SW480 (cell line): ENCODE results near the gene CERS2.

ENCODE experiments used
- DNase-seq: peaks from one replicate; pipeline ENCODE4 v3.0.0-alpha.2; 2016; ENCODE audit warnings: low spot score

The CERS2 gene, protein sequence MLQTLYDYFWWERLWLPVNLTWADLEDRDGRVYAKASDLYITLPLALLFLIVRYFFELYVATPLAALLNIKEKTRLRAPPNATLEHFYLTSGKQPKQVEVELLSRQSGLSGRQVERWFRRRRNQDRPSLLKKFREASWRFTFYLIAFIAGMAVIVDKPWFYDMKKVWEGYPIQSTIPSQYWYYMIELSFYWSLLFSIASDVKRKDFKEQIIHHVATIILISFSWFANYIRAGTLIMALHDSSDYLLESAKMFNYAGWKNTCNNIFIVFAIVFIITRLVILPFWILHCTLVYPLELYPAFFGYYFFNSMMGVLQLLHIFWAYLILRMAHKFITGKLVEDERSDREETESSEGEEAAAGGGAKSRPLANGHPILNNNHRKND

DNA sequence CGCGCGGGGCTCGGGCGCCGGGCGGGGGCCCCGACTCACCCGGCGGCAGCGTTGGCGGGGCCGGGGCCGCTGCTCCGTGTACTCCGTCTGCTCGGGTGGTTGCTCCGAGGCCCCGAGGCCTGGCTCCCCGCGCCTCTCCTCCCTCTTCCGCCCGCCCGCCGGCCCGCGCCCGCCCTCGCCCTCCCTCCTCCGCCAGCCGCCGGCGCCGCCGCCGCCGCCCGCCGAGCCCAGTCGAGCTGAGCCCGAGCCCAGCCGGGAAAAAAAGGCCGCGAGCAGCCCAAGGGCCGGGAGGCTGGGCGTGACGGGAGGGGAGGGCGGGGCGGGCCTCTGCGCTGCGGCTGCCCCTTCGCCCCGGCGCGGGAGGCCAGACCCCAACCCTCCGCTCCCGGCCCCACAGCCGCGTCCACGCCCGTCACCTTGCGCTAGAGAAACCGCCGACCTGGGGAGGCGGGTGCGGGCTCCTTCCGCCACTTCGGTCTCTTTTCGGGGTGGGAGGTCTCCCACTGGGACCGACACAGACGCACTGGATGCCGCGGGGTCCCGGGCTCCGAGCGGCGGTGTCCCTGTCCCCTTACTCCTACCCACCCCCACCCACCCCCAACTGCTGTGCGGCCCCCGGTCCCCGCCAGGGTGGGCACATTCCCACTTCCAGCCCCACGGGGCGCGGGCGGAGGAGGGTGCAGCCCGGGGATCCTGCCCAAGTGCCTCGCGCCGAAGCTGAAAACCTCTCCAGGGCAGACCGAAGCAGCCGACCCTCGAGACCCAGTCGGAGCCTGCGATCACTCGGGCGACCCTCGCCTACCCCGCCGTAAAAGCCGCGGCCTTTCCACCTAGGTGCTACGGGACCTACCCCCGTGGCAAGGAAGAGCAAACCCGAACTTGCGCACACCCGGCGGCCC is at the start of gene CERS2:
Gene CERS2, minus strand, starts transcription at position 256 of the 899 bp plus-strand sequence. CDS start 5,745 bp downstream, outside the sequence.
- DNase-seq, result peak; percentile 63

DNA sequence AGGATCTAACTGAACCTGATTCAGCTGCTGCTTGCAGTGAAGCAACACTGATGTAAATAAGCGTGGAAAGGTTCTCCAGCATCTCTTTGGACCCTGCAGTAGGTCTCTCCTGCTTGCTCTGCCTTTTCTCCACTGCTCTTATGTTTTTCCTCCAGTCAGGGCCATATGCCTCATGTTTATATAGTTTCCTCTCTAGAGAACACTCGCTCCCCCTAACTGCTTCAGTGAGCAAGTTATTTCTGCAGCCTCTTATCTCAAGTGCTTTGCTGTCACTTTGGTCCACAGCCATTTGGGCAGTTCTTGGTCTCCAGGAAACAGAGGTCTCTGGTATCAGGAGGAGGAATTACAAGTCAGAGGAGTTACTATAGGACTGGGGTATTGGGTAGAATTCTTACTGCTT is 38.9 kb upstream of the CERS2 start:
- no peak for DNase-seq

DNA sequence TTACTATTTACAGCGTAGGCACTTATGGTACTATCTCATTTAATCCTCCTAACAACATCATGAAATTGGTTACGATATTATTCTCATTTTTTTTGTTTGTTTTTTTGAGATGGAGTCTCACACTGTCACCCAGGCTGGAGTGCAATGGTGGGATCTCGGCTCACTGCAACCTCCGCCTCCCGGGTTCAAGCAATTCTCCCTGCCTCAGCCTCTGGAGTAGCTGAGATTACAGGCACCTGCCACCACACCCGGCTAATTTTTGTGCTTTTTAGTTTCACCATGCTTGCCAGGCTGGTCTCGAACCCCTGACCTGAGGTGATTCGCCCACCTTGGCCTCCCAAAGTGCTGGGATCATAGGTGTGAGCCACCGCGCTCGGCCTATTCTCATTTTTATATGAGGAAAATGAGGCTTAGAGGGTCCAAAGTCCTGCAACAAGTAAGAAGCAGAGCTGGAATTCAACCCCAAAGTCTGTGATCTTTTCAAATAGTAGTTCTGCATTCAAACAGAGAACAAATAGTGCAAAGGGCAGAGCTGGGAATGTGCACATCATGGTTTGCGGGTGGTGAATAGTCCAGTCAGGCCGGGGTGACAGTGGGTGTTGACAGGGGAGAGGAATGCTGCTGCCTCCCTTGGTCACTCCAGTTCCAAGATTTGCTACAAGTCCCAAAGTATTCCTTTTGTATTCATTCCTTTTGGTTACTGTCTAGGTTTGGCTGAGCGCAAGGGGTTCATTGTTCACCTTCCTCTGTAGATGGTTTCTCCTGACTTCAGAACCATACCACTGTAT is 38.2 kb upstream of the CERS2 start:
- DNase-seq, result peak; percentile 29

DNA sequence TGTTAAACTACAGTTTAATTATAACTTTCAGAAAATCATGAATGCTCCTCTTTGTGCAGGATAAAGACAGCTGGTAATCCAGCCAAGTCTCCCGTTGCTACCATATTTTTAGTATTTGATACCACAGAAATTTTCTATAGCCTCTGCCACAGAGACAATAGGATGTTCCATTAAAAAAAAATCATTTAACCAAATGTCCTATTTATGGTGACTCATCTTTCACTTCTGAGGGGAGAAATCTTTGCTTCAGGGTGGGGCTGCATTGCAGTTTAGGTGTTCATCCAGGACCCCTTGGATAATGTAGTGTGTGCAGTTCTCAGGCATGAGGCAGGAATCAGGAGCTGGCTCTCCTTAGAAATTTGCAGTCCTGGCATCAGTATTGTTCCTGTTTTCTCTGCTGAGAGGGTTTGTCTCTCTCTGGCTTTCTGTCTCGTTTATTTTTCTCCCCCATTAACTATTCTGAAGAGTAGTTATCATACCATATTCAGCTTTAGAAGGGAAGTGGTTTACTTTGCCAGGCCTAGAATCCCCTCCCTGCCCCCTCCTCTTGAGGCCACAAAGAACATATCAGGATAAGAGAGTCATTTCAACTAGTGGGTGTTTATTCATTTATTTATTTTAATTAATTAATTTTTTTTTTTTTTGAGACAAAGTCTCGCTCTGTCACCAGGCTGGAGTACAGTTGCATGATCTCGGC is 36.7 kb upstream of the CERS2 start:
- DNase-seq, result peak; percentile 20

DNA sequence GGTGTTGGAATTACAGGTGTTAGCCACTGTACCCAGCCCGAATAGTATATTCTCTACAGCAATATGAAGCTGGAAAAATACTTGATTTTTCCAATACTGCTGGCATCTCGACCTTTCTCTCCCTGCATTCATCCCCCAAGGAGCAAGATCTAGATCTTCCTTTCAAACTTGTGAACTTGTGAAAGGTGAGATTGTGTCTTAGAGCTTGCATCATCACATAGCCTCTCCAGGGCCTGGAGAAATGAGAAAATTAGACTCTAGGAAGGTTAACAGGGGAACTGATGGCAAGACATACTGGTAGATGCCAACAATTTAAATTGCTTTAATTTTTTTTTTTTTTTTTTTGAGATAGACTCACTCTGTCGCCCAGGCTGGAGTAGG is 35.7 kb upstream of the CERS2 start:
- DNase-seq, result no peak

DNA sequence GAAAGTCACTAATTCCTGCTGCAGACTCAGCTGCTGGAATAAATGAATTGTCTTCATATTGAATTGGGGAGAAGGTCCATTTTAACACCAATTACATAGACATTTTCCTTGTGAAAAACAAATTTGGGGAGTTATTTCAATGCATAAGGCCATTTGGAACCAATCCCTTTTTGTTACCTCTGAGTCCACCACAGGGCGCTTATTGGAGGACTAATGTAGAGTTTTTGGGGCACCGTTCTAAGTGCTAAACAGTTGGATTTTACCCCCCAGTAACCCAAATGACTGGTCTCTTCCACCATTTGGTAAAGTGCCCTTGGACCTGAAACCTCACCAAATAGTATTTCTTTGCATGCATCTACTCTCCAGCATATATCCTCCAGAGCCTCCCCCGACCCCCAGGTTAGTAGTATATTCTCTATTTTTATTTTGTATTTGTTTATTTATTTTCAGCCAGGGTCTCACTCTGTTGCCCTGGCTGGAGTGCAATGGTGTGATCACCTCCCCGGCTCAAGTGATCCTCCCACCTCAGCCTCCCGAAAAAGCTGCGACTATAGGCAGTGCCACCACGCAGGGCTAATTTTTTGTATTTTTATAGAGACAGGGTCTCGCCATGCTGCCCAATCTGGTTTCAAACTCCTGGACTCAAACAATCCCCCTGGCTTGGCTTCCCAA is 35.2 kb upstream of the CERS2 start:
- DNase-seq, result no peak

DNA sequence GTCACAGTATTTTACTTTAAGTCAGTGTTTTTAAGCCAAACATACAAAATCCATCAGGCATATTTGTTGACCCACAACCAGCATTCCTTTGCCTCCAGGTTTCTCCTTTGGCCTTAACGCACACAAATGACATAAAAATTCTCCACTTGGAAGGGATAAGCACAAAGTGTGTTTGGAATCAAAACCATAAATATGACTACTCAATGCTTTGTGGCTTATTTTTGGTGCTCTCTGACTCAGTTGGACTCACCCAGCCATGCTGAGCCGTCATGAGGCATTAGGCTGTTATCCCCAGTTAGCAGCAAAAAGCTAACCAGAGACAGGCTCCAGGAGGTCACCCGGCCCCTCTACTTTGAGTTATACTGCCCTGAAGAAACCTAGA is 34.6 kb upstream of the CERS2 start:
- DNase-seq, result no peak

DNA sequence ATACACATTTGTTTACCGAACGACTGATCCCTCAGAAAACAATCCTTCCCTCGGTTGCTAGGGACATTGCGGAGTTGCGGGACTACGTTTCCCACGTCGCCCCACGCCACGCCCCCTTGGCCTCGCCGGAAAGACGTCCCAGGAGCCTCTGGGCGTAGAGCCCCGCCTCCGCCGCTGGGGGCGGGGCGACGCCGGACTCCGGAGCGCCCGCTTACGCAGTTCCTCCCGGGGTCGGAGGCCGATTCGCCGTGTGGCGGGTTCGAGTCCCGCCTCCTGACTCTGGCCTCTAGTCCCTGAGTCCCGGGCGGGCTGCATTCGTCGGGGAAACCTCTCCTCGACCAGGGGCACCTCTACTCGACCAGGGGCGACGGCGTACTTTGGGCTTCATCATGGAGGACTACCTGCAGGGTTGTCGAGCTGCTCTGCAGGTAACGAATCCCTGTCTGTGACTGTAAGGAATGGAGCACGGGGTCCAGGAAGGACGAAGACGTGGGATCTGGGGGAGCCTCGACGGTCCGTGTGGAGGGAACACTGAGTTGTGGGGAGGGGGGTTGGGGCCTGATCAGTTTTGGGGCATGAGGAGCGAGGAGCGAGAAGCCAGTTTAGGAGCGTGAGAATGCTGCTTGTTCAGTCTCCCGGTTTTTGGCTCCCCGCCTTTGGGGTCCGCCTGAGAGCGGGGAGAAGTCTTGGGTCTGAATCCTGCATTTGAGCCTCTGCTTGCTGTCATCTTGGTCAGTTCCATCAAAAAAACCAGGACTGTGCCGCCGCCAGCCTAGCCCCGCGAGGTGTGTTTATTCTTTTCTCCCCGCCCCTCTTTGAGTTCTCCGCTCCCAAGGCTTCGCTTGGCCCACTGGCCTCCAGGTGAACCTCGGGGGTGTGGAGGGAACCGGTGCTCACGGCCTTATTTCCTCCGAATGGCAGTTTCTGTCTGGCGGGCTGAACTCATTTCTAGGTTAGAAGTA is 33.9 kb upstream of the CERS2 start, which contains the start of gene PRUNE1:
Gene PRUNE1, plus strand, starts transcription at position 206 of the 962 bp plus-strand sequence. Its CDS starts 184 bp downstream, at position 390.
- peak; percentile 96 for DNase-seq

DNA sequence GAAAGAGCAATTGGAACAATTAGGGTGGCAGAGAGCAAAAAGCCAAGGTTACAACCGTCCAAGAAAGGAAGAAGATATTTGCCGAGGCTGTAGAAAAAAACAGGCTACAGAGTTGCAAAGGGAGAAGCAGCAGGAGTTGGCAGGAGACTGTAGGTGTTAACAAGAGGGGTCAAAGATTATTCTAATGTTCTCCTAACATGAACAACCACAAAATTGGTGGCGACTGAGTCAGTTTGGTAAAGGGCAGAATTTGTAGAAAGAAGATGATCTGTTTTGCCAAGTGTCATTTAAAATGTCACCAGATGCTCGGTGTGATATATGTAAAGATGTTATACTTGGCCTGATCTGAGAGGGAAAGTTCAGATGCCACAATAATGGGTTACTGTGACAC is 33.2 kb upstream of the CERS2 start:
- no peak for DNase-seq

DNA sequence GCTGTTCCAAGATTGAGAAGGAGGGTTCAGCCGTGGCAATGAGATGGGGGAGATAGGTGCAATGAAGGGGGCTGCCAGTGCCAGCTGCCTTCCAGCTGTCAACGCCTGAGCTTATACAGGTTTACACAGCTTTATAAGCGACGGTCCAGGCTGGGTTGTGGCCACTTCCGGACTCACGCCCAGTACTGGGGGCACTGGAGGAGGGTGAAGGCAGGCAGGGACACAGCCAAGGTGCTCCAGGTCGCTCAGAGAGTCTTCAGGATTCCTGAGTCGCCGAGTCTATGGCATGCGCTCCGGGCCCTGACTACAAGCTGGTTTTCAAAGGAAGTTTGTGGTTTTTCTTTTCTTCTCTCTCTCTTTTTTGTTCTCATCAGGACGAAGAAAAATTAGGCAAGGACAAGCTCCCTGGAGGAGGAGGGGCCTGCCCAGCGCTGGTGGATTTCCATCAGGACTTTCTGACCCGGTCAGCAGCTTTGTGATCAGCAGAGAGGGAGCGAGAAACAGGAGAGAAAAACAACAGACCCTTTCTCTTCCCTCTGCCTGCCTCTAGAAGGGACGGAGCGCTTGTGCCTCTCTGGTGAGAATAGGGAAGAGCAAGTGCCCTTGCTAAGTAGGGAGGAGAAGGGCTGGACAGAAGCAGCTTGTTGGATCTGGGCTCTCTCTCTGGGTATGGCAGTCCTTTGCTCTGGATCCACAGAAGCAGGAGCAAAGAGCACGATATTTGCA is 31.9 kb upstream of the CERS2 start, which contains the start of gene MINDY1:
Gene MINDY1, minus strand, starts transcription at position 576 of the 726 bp plus-strand sequence. CDS start 4,285 bp downstream, outside the sequence.
- peak; percentile 92 for DNase-seq

DNA sequence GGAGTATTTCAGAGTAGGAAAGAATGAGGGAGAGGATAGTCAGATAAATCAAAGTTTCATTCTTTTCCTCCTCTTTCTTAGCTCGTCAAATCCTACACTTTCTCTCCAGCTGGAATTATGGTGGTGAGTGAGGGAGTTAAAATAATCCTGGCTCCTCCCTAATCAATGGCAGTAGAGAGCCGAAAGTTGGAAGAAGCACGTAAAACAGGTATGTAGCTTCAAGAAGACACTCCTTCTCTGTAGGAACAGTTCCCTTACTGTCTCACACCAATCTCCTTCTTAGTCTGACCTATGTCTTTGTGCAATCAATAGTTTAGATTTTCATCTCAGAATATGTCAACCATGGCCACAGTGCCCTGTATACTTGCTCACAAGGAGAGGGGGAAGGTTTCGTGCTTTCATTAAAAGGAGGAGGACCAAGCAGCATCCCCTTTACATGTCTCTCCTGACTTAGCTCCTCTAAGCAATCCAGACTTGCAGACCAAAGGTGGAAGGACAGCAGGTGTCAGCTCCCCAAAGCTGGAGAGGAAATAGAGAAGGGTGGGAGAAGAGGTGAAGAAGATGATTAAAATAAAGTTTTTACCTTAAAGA is 31.2 kb upstream of the CERS2 start:
- DNase-seq, result peak; percentile 25

DNA sequence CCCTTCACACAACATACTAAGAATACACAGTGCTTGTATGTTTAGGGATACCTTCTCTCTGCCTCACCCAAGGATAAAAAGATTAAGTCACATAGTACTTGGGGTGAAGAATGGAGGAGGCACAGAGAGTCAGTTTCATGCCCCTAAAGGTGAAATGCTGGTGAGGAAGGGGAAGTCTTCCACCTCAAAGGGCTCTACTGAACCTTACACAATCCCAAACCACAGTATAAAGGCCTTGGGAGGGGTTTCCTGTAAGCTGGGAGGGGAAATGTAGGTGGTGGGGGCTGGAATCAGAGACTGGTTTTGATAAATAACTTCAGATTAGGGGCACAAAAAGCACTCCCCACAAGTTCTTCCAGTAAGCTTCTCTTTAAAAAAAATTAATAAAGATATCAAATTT is 28.5 kb upstream of the CERS2 start:
- no peak for DNase-seq

DNA sequence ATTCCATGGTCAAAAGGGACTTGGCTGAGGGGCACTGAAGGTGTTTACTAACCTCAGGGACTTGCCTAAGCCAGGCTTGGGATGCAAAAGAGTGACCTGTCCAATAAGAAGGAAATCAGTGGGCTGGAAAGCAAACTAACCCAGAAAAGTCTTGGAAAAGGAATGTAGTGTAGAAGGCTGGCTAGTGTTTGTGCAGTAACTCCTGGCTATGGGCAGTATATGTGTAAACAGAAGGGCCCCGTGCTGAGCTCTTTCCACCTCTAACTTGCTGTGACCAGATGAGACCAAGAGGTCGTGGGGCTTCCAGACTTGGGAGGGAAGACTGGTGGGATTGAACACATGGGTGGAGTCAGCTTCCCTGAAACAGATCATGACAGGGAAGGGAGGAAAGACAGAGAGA is 28.0 kb upstream of the CERS2 start:
- DNase-seq, result no peak

DNA sequence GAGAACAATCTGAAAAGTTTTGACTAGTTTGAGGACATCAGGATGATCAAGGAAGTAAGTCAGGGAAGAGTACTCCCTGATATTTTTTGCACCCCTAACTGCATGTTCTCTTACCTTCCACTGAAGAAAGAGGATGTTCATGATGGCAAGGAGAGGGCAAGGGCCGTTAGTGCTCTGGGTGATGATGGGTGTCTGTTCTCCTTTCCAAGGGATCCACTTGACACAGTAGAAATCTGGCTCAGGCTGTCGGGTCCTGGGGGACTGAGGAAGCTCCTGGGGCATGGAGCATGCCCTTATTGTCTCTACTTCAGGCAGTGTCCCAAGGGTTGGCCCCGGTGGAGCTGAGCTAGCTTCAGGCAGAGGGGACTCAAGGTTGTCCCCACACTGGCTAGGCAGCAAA is 27.4 kb upstream of the CERS2 start:
- DNase-seq, result no peak

DNA sequence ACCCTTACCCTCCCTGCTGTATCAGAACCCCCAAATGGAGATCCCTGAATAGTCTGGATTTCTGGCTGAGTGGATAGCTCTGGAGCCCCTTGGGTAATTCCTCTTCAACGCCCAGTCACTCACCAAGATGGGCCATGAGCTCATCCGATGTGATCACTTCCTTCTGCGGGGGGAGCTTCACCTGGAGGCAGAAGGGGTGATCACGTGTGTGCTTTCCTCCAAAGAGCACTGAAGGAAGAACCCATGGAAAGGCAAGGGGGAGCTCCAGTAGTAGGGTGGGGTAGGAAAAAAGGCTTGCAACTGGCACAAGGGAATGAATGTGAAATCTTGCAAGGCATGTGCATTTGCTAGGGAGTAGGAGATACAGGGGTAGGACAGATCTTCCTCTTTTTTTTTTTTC is 27.0 kb upstream of the CERS2 start:
- DNase-seq, result no peak

DNA sequence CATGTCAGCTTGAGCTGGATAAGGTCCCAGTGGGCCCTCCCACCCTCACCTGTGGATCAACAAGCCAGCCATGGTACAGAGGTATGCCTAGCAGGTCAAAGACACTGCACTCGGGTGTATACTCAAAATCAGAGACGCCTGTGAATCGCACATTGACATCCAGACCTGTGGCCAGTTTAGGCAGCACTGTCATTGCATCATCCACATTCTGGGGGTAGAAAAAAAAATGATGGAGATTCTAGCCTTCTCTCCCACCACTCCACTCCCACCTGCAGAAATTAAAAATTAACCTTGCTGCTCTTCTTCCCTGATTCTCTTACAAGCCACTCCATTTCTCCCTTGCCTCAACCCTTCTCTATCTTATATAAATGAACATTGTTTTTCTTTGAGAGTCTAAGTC is 25.8 kb upstream of the CERS2 start:
- DNase-seq, result no peak

DNA sequence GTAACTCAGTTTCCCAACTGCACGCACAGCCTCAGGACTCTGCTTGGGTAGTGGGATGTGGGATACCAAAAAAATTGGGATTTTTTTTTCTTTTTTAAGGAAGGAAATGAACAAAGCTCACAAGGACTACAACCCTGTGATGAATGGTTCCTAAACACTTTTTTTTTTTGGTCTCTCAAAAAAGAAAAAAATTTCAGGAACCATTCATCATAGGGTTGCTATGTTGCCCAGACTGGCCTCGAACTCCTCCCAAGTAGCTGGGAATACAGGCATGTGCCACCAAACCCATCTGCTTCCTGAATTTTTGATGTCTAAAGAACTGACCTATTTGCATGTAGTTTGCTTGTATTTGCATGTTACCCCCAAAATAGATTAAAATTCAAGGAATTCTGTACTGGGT is 25.3 kb upstream of the CERS2 start:
- no peak for DNase-seq

DNA sequence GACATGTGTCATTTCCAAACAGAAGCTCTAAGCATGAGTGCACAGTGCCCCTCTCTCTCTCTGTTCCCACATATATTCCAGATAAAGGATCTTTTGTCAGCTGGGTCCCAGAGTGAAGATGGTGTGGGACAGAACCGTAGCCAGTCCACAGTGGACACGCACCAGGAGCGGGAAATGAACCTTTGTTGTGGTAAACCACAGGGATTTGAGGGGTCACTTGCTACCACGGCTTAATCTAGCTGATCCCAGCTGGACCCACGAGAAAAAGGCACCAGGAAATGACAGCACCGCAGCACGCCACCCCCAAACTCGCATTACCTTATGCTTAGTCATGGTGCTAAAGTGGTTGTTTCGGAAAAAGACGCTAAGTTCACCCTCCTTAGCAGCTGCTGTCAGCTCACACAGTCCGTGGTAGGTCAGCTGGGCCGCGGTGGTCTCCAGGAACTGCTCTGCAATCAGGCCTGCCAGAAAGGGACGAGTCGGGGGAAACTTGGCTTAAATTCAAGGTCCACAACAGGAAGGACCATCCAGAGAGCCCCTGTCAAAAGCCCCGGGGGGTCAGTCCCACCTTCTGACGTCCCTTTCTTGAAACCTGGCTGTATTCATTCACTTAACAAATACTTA is 24.5 kb upstream of the CERS2 start:
- DNase-seq, result peak; percentile 92
